ENCODE results near the gene PABPN1L. TPM values are rescaled to one million over a fixed set of nuclear protein-coding genes. Genes with fewer than 3 reads are reported as not detected.

The PABPN1L gene
- total and polyA plus RNA-seq, 2 of the 8 experiments (the other 6 are each of a cell fraction or from before 2014, with no cell fraction given): not detected

GRCh38 chr16:88843256-88843655, 23.2 kb downstream of the PABPN1L start:
- Histone ChIP-seq H4K8ac (ENCODE audit: extremely low read depth, insufficient read depth, low read length) (no peak overlapping the region), H3K4me2 (ENCODE audit: insufficient read depth in 1 of 2, low read depth in 2 of 2, low read length in 2 of 2) (no peak overlapping the region), H3K18ac (ENCODE audit: extremely low read depth, low read length) (no peak overlapping the region), H3K23me2 (ENCODE audit: low read depth, low read length) (no peaks in the 10 kb centered on the region), H3K4me1 (replicated peaks in 1 of 4; ENCODE audit: control insufficient read depth in 3 of 4, insufficient read depth in 4 of 4, low read length in 3 of 4) (no peaks in the 10 kb centered on the region), H3K79me1 (ENCODE audit: low read depth, low read length) (no peaks in the 10 kb centered on the region), H2BK120ac (replicated peaks; ENCODE audit: low read depth, low read length) (no peak overlapping the region), H3K4ac (replicated peaks; ENCODE audit: insufficient read length, low read depth, low read length) (no peak overlapping the region), H4K91ac (replicated peaks; ENCODE audit: insufficient read length, low read length) (no peak overlapping the region), H3K14ac (ENCODE audit: insufficient read length) (no peak overlapping the region), H3K27me3 (replicated peaks in 1 of 4; ENCODE audit: control insufficient read depth in 3 of 4, extremely low read depth in 1 of 4, insufficient read depth in 3 of 4, low read length in 3 of 4) (no peaks in the 10 kb centered on the region), H3K9ac (replicated peaks in 1 of 4; ENCODE audit: extremely low read depth in 1 of 4, low read depth in 3 of 4, low read length in 3 of 4) (no peak overlapping the region; a peak in 2 of 7 replicates), H3K9me3 (ENCODE audit: insufficient read depth in 2 of 2, low read depth in 1 of 2, low read length in 1 of 2) (no peaks in the 10 kb centered on the region), H3K23ac (ENCODE audit: insufficient read length) (no peak overlapping the region), H3K4me3 (ENCODE audit: extremely low read depth in 1 of 4, insufficient read depth in 2 of 4, low read depth in 3 of 4, low read length in 4 of 4) (no peak overlapping the region), H2BK15ac (ENCODE audit: low read length) (no peak overlapping the region), H3K79me2 (ENCODE audit: control insufficient read depth in 1 of 2, insufficient read depth in 2 of 2, low read length in 2 of 2) (no peaks in the 10 kb centered on the region), H2BK20ac (ENCODE audit: low read length) (no peak overlapping the region), H3K56ac (replicated peaks; ENCODE audit: insufficient read length, low read depth, low read length) (no peak overlapping the region), H3K36me3 (ENCODE audit: control insufficient read depth in 2 of 4, insufficient read depth in 4 of 4, low read length in 3 of 4) (peaks cover 0 to 5% (median 0%) of the 10 kb centered on the region in 4 experiments; a peak in 2 of 8 replicates), H2AK5ac (ENCODE audit: low read depth, low read length) (no peak overlapping the region), H2BK12ac (ENCODE audit: low read depth, low read length) (no peak overlapping the region), H2BK5ac (ENCODE audit: low read depth, low read length) (no peak overlapping the region), H4K5ac (ENCODE audit: insufficient read length, low read depth, low read length) (no peak overlapping the region), H3K27ac (ENCODE audit: low read depth, low read length) (no peak overlapping the region), H2AFZ (ENCODE audit: low read length) (no peak overlapping the region), H4K20me1 (replicated peaks in 1 of 2; ENCODE audit: control insufficient read depth in 1 of 2, insufficient read depth in 2 of 2, low read length in 2 of 2) (peaks cover 0 to 2% of the 10 kb centered on the region in 2 experiments)
- TF ChIP-seq TCF12 (IDR thresholded peaks at IDR 0.05; ENCODE audit: low read depth, low read length): no peak
- TF ChIP-seq CBX5 (IDR thresholded peaks at IDR 0.05; ENCODE audit: low read depth, low read length): no peak
- no peak for TF ChIP-seq USF2 (IDR thresholded peaks at IDR 0.05; ENCODE audit: low read length)
- TF ChIP-seq EGR1 (IDR thresholded peaks at IDR 0.05; ENCODE audit: borderline replicate concordance, low read depth, low read length): no peak
- ChIA-PET CTCF (ENCODE audit: partially characterized antibody) (interaction anchor here (0.6 to 1.2 kb wide), 5 partner anchors 8 to 259 kb away, joined by 3 read pairs; no protein-coding TSS in a partner anchor), POLR2A (ENCODE audit: partially characterized antibody) (interaction anchor here (1.3 kb wide), 1 partner anchor 84 kb away, joined by 3 read pairs; no protein-coding TSS in a partner anchor)
- FAIRE-seq (no peak), DNase-seq (ENCODE audit: low read depth in 1 of 2, low spot score in 2 of 2) (no peak)
- WGBS, 2 experiments (ENCODE audit: extremely low coverage in 1 of 2, insufficient coverage in 1 of 2, insufficient read length in 1 of 2, insufficient replicate concordance in 2 of 2, low coverage in 1 of 2, low lambda C conversion rate in 2 of 2, missing lambda C conversion rate in 1 of 2): 93% methylated on average over 20 of the region's 20 CpGs; no CpG with 5 or more reads in 1 of the 2 experiments

Data from H1 (cell line).